SKM-1 treated with dmso at 0.1 percent for 144 hours (cell line): ENCODE results near the gene SMIM28.
A peak's percentile ranks its signal among the peaks of the same experiment; 100 is the strongest.
"Not testable (repeated sequence)": the region's sequence is repeated elsewhere in the genome, so short reads cannot be mapped to it uniquely, and the experiment has no call there.

Experiments
- DNase-seq: peaks from one replicate; lab custom pipeline; 2025; ENCODE audit not compliant: unreplicated experiment; lab: John Stamatoyannopoulos, UW

The SMIM28 gene

GRCh38 chr6:138404666-138405337 lies 27.1 kb downstream of the SMIM28 start:
- DNase-seq: no peak

DNA sequence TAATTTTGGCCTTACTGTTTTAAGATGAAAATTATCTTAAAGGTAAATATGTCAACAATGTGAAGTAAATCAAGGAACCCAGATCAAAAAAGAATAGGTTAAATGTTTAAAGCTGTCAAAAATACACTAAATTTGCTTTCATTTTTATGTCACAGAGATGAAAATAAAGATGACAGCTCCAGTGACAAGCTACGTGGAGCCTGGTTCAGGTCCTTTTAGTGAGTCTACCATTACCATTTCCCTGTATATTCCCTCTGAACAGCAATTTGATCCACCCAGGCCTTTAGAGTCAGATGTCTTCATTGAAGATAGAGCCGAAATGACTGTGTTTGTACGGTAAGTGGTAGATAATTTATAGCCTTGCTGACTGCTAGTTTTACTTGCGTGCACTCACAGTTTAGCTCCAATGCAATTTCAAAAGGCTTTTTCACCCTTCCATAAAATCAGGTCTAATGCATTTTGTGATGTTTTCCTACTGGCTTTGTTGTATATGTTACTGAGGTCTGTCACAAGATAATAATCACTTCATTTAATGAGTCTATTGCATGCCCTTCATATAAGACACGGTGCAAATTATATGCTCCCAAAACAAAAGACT lies 28.2 kb downstream of the SMIM28 start:
- no peak for DNase-seq

DNA sequence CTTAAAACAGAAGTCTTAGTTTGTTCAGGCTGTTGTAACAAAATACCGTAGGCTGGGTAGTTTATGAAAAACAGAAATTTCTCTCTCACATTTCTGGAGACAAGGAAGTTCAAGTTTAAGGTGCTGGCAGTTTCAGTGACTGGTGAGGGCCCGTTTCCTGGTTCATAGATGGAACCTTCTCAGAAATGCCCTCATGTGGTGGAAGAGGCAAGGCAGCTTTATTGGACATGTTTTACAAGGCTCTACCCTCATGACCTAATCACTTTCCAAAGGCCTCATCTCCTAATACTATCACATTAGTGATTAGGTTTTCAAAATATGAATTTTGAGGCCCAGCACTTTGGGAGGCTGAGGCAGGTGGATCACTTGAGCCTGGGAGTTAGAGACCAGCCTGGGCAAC lies 28.7 kb downstream of the SMIM28 start:
- peak; percentile 9 for DNase-seq

- peak; percentile 33 for DNase-seq
Measured at GRCh38 chr6:138410048-138410735, 32.5 kb downstream of the SMIM28 start.

DNA sequence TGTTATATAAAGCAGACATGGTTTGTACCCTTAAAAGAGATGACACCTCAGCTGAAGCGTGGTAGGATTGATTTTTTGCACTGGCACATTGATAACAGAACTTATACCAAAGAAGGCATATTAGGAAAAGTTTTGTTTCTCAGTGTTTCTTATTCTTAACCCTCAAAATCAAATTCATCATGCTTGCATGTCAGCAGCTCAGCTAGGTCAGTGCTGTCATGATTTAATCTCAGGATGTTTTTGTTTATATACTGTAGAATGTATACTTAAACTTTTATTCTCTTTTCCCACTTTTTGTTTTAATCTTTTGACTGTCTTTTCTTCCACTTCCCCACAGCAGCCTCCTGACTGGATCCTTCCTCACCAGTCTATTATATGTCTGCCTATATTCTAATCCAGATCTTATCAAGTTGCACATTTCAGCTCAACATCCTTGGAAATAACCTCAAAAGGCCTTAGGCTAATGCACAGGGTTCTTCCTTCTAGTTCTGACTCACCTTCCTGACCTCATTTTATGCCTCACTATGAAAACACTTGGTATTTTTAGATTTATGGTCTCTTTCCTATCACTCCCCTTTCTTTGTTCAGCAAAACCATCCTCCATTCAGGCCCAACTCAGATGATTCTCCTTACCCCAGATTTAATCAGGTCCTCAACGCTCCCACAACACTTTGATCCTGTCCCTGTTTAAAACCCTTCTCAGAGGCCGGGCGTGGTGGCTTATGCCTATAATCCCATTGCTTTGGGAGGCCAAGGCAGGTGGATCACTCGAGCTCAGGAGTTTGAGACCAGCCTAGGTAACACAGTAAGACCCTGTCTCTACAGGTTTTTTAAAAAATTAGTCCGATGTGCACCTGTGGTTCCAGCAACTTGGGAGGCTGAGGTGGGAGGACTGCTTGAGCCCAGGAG lies 33.5 kb downstream of the SMIM28 start:
- DNase-seq: no peak

GRCh38 chr6:138415125-138415524 lies 37.4 kb downstream of the SMIM28 start:
- no peak for DNase-seq

DNA sequence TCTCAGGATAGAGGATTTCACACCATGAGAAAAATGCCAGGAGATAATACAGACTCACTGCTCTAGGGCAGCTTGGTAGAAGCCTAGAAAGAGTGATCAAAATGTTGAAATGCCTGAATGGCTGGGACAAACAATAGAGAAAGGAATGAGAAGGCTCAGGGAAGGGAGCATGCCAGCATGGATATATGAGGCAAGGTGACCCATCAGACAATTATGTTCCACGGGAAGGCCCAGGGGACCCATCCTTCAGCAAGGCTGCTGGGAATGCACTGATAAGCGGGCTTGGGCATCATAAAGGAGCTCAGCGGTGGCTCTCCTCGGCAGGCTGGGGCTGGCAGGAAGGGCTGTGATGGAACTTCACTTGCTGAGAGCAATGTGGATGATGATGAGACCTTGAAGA lies 38.5 kb downstream of the SMIM28 start:
- DNase-seq: no peak

GRCh38 chr6:138417493-138418117 lies 39.9 kb downstream of the SMIM28 start:
- no peak for DNase-seq

GRCh38 chr6:138418118-138418742 lies 40.5 kb downstream of the SMIM28 start:
- DNase-seq: no peak

DNA sequence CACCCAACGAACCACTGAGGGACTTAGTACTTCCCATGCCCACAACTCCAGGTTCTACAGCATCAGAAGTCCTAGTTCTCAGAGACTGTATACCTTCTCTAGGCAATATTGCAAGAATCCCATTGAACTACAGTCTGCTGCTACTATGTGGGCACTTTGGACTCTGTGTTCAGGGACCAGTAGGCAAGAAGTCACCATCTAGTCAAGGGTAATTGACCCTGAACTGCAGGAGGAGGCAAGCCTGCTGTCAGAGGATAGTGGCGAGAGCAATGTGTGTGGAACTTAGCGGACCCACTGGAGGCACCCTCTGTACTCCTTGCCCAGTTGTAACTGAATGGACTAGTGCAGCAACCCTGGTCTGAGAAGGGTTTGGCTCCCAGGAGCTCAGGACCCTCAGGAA lies 42.1 kb downstream of the SMIM28 start:
- no peak for DNase-seq

DNA sequence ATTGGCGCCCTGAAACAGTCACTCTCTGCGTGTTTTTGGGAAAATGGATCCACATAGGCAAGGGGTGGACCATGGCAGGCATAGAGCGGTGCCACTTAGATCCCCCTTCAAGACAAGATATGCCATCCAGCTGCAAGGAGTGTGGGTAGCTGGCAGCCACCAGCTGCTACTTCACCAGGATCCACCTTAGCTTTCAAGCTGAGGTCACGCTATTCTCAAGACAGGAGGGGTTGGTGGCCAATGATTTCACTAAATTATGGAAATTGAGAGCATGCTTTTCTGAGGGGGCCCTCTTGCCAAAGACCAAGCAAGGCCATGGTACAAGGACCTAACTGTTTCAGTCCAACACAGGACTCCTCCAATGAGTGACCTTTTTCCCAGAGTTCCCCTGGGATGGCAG lies 42.7 kb downstream of the SMIM28 start:
- DNase-seq: no peak

DNA sequence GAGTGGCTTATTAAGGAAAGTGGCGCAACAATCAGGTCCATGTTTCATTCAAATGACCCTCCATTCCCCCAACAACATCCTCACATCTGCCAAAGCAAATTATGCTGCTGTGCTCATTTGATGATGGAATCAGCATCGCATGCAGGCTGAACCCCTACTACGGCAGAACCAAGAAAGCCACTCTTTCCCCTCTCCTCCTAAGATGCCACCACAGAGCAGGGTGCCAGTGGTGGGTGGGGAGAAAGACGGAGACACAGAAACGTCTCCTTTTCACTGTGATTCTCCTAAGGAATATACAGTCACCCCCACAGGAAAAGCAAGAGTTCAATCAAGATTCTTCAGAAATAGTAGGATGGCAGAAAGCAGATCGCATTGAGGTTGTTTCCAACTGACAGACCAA lies 43.4 kb downstream of the SMIM28 start:
- DNase-seq: no peak

DNA sequence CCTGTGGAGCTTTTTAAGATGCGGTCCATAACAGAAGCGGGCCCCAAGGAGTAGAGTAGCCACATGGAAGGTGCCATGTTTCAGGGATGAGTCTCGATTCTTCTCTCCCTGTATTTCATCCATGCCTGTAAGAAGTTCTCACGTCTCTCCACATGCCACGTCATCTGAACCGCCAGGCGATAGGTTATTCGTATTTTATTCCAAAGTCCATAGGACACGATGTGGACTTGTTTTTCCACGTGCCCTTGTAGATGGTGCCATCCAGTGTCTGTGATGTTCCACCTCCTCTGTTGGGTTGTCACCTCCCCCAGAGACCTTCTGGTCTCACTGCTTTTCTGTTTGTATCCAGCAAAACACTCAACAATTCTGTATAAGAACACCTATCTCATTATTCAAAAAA lies 43.9 kb downstream of the SMIM28 start:
- no peak for DNase-seq

DNA sequence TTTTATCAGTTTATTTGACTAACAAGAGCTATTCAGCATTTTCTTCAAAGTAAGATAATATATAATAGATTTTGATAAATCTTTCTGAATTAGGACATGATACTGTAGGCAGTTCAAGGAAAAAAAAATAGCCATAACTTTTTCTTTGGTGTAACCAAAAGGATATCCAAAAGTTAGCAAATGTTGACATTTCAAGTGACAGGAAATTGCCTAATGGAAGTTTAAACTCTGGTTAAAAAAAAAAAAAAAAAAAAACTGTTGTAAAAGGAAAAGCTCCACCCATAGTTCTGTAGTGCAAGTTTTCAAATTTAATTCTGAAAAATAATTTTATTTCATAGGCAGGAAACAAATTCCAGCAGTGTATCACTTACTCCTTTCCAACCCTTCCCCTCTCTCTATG lies 45.2 kb downstream of the SMIM28 start:
- peak; percentile 19 for DNase-seq

DNA sequence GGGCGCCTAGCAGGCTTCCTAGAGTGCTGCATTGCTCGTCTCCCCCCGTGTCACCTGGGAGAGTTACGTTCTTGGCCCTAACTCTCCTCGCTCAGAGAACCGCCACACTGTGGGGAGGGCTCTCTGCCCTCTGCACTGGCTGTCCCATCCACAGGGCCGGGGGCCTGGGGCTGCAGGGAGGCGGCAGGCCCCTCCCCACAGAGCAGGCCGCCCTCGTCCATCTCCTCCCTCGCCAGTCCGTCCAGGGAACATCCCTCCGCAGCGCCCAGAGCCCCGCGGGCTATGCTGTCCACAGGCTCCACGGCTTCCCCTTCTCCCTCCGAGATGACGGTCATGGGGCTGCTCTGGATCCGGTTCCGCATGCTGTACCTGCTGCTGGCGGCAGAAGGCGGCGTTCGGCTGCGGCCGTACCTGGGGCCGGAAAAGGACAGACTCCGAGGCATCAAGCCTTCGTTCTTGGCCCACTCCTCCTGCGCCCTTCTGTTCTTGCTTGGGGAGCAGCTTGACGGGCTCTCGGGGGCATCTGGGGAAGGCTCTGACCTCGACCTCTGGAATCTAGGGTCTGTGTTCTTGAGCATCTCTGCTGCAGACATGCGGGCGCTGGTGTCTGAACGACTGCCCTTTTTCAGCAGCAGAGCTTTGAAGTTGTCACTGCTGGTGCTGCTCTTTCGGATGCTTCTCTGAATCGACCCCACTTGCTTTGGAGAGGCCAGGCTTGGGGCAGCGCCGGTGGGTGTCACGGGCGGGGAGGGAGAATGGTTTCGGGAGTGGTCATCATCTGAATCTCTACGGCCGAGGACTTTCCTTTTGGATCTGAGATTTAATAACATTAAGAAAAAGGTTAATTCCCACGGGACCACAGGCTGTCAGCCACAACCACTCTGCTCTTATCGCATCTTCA lies 46.5 kb downstream of the SMIM28 start:
- DNase-seq: no peak

DNA sequence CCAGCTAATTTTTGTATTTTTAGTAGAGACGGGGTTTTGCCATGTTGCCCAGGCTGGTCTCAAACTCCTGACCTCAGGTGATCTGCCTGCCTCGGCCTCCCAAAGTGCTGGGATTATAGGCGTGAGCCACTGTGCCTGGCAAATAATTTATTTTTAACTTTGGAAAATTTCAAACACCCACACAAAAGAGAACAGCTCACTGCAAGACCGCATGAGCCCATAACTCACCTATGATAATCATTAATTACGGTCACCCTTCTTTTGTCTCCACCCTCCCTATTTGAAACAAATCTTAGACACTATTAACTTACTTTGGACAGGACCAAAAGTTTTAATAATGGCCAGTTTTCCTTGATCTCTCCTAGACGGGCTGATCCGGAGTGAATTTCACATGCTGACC lies 47.6 kb downstream of the SMIM28 start:
- DNase-seq: not testable (repeated sequence)

DNA sequence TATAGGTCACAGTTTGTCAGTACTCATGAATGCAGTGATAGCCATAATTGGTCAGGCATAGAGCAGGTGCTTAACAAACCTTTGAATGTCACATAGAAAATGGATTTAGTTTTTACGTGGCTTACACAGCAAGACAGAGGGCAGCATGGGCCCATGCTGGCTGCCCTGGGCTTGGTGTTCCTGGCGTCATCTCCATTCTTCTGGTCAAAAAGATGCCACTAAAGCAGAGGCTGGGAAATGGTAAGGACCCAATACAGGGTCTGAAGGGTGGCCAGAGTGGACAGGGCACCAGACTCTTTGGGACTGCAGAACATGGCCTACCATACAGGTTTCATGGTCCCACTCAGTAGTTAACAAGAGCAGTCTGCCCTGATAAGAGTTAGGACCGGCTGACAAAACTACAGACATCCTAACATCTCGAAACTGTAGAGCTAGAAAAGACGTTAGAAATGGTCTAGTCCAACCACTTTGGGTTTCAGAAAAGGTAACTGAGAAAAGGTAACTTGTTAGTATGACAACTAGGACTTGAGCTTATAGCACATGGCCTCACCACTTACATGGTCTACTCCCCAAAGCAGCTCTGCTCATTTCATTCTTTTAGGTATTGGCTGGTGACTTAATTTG lies 48.9 kb downstream of the SMIM28 start:
- no peak for DNase-seq

DNA sequence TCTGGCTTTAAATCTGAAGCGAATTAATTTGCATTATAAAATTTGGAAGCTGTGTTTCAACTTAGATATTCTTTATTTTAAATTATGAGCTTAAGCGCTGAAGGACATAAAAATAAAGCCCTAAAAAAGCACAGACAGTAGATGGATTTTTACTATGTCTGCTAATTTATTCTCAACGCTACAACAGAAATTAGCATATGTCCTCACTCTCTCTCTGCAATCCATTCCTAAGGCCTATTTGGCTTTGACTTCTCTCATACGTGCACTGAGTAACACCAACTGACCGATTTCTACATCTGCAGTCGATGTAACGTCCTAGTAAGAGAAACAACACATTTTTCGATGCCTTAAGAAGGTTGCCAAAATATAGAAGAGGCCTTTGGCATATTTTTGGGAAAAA lies 50.0 kb downstream of the SMIM28 start:
- no peak for DNase-seq

GRCh38 chr6:138428944-138429598 lies 51.4 kb downstream of the SMIM28 start:
- peak; percentile 41 for DNase-seq
